HepG2 (cell line): ENCODE measurements around the gene SYNGR1. TPM values are rescaled to one million over a fixed set of nuclear protein-coding genes. Genes with fewer than 3 reads are reported as not detected.

ENCODE experiments used
- ATAC-seq: fragments of 200-7000 bp; cut with Tn5 transposase; 3 replicates; pipeline ENCODE4 v1.9.1; 2020; ENCODE audit warnings: mild to moderate bottlenecking, moderate library complexity
- BruUV-seq: library from RNA; stranded (reverse); fragments of 400-500 nt; replicated peaks from 2 replicates; lab custom pipeline; 2021; lab: Mats Ljungman, UMichigan
- CTCF ChIA-PET: fragments of 300-600 bp; formaldehyde crosslinking; extraction: SDS; loops from one replicate; lab custom pipeline; 2021; ENCODE audit warnings: low total read pairs, inconsistent platforms, low intra/inter-chr PET ratio; lab: Yijun Ruan, JAX
- POLR2A ChIA-PET: fragments of 350-600 bp; sonication (Branson Sonifier 250); formaldehyde crosslinking; loops from one replicate; lab custom pipeline; 2020; ENCODE audit warnings: antibody characterized with exemption, inconsistent platforms; lab: Yijun Ruan, JAX
- DNase-seq: peaks from one replicate; pipeline ENCODE4 v3.0.0-alpha.2; 2015; ENCODE audit warnings: low spot score
- FAIRE-seq: peaks from 3 replicates; lab custom pipeline; 2011; peaks lifted over from hg19 to GRCh38; lab: Jason Lieb, UNC
- H2AFZ ChIP-seq: one replicate; pipeline ENCODE4 v1.6.1; 2011; ENCODE audit warnings: low read length, inconsistent platforms
- H3K27ac ChIP-seq: fragments of 300-600 bp; 3 replicates; pipeline ENCODE4 v1.8.0; 2011; ENCODE audit warnings: mixed run types, mild to moderate bottlenecking, mixed read lengths, low read length, inconsistent platforms; ENCODE audit not compliant: insufficient read depth; ENCODE audit errors: extremely low read length
- H3K27me3 ChIP-seq, 2 experiments: fragments of 200-600 bp in 1 of 2; 2 replicates in 1 of 2; 3 replicates in 1 of 2; pipeline versions ENCODE4 v1.6.0 to v1.8.0; 2011; ENCODE audit warnings: low read length in 2 of 2, mild to moderate bottlenecking in 2 of 2, moderate library complexity in 2 of 2, inconsistent platforms in 1 of 2; ENCODE audit not compliant: insufficient read depth in 2 of 2, control insufficient read depth in 1 of 2
- H3K36me3 ChIP-seq, 2 experiments: fragments of 200-600 bp in 1 of 2; replicated peaks in 1 of 2; 2 replicates in 1 of 2; 3 replicates in 1 of 2; pipeline versions ENCODE4 v1.5.1 to v1.8.0; 2011; ENCODE audit warnings: low read length in 2 of 2, inconsistent platforms in 1 of 2; ENCODE audit not compliant: insufficient read depth in 2 of 2, control insufficient read depth in 1 of 2
- H3K4me1 ChIP-seq: 2 replicates; pipeline ENCODE4 v1.5.1; 2012; ENCODE audit warnings: low read length, inconsistent platforms; ENCODE audit not compliant: insufficient read depth
- H3K4me2 ChIP-seq: 2 replicates; pipeline ENCODE4 v1.6.0; 2011; ENCODE audit warnings: low read depth, low read length, inconsistent platforms
- H3K4me3 ChIP-seq, 3 experiments: fragments of 200-600 bp in 1 of 3; sonication (generic), shearing (Covaris generic) in 1 of 3; replicated peaks in 1 of 3; 2 replicates each; pipeline ENCODE4 v1.5.1; 2011 to 2016; ENCODE audit warnings: low read length in 3 of 3, inconsistent platforms in 2 of 3, low read depth in 2 of 3, mild to moderate bottlenecking in 2 of 3, control low read depth in 1 of 3, mixed read lengths in 1 of 3; ENCODE audit not compliant: insufficient read depth in 1 of 3
- H3K79me2 ChIP-seq: one replicate; pipeline ENCODE4 v1.6.1; 2011; ENCODE audit warnings: low read length, inconsistent platforms; ENCODE audit not compliant: insufficient read depth
- H3K9ac ChIP-seq: 2 replicates; pipeline ENCODE4 v1.6.0; 2011; ENCODE audit warnings: mild to moderate bottlenecking, low read depth, low read length, inconsistent platforms; ENCODE audit not compliant: insufficient read depth
- H3K9me3 ChIP-seq: 2 replicates; pipeline ENCODE4 v1.5.1; 2012; ENCODE audit warnings: mild to moderate bottlenecking, low read length
- H4K20me1 ChIP-seq: 2 replicates; pipeline ENCODE4 v1.6.0; 2011; ENCODE audit warnings: inconsistent platforms, mild to moderate bottlenecking, low read length, moderate library complexity; ENCODE audit not compliant: insufficient read depth
- AKNA ChIP-seq: sonication (generic); formaldehyde crosslinking; IDR thresholded peaks from 2 replicates; pipeline ENCODE4 v1.4.0; 2020; ENCODE audit warnings: missing genetic modification reagents, borderline replicate concordance
- ZGPAT ChIP-seq: IDR thresholded peaks from 2 replicates; pipeline ENCODE4 v1.6.1; 2016; ENCODE audit warnings: mild to moderate bottlenecking
- ZNF276 ChIP-seq: sonication (generic); formaldehyde crosslinking; IDR thresholded peaks from 2 replicates; pipeline ENCODE4 v1.4.0; 2020; ENCODE audit warnings: mild to moderate bottlenecking, low read depth, missing genetic modification reagents
- WGBS: methylation state at CpG from one replicate; pipeline ENCODE4 v1.1.6; 2017; ENCODE audit warnings: low lambda C conversion rate; 5-methylcytosine and 5-hydroxymethylcytosine counted together
- in situ Hi-C: cut with HindIII; loops from 2 replicates; pipeline ENCODE4 v1.10.0; 2017; ENCODE audit warnings: low pct_unique_long_range_greater_than_20kb; ENCODE audit not compliant: extremely low pct_ligation_motif_present
- intact Hi-C: fragments of 100-400 bp; cut with micrococcal nuclease; formaldehyde crosslinking; loops from one replicate; pipeline ENCODE4 v1.10.0; 2022; ENCODE audit not compliant: unreplicated experiment
- polyA plus RNA-seq, 8 experiments: library from polyadenylated mRNA; depleted of rRNA in 3 of 8; stranded (reverse) in 7 of 8; unstranded in 1 of 8; fragments of >200 nt; fragmentation: Illumina TruSeq in 4 of 8; extraction: Trizol in 4 of 8; gene quantifications; 2 replicates each; pipeline versions ENCODE4 v1.2.1 to v1.2.3, GENCODE V29; 2011 to 2016; ENCODE audit warnings: low read depth in 4 of 8, missing spikeins in 1 of 8, mixed read lengths in 1 of 8; ENCODE audit not compliant: insufficient read depth in 1 of 8
- total RNA-seq, 5 experiments: library from RNA; depleted of rRNA; stranded (reverse); fragments of >200 nt; fragmentation: Illumina TruSeq; extraction: Trizol; gene quantifications; 2 replicates each; pipeline ENCODE4 v1.2.3, GENCODE V29; 2016; ENCODE audit warnings: low read depth in 1 of 5

SYNGR1 gene
- total and polyA plus RNA-seq, 2 of the 13 experiments (the other 11 are each of a cell fraction or from before 2014, with no cell fraction given), result 0.27 to 2.7 TPM

- intact Hi-C loops, result no loop called here
- TF ChIP-seq ZGPAT (no peak), ZNF276 (no peak), AKNA (CRISPR knock-in tag) (no peak)
- TF ChIP-seq, all 625 proteins: peak for 0
- no peak; the same call in 2 of the 3 replicates for ATAC-seq
- no peak for DNase-seq
- Histone ChIP-seq H3K36me3 (no peaks in the 10 kb centered on the region), H3K27me3 (peaks cover 0 to 10% of the 10 kb centered on the region in 2 experiments; a peak in 2 of 5 replicates), H3K79me2 (no peaks in the 10 kb centered on the region), H3K4me3 (no peak overlapping the region), H4K20me1 (no peaks in the 10 kb centered on the region), H3K4me2 (no peak overlapping the region), H3K9ac (no peak overlapping the region), H3K27ac (no peak overlapping the region), H2AFZ (no peak overlapping the region), H3K9me3 (no peaks in the 10 kb centered on the region), H3K4me1 (0 out of 2 replicates have a peak, but pooled peaks cover 15% of the 10 kb centered on the region)
- 58% methylated on average over 5 of the region's 14 CpGs for WGBS
- CTCF ChIA-PET, result no interaction called here
- no TSS peak for BruUV-seq
- in situ Hi-C loops, result no loop called here
- POLR2A ChIA-PET, result no interaction called here
- FAIRE-seq, result no peak
Observed at GRCh38 chr22:39360674-39361413, 11.1 kb downstream of the SYNGR1 start.
